Measurements from ENCODE around the gene OCSTAMP. TPM values are rescaled to one million over a fixed set of nuclear protein-coding genes. Genes with fewer than 3 reads are reported as not detected.

OCSTAMP gene
- total and polyA plus RNA-seq, 2 donors (not counting 3 experiments of a cell fraction or from before 2014, with no cell fraction given) = not detected

- H3K9me1 ChIP-seq (replicated peaks; ENCODE audit: control insufficient read depth, extremely low read depth, insufficient read depth, low read length) = no peaks in the 10 kb centered on the region
- CTCF ChIA-PET = no interaction called here
- no peaks in the 10 kb centered on the region for H3K79me2 ChIP-seq (ENCODE audit: control insufficient read depth, insufficient read depth, low read length)
- no TSS peak for BruUV-seq (replicated peaks)
- dilution Hi-C loops (cut with MboI; ENCODE audit: extremely low pct_ligation_motif_present, low sequenced_read_pairs) (no loop called here), intact Hi-C loops (cut with micrococcal nuclease) (no loop called here)
- H3K4me1 ChIP-seq (ENCODE audit: control insufficient read depth, extremely low read depth, insufficient read depth, low read length) = no peaks in the 10 kb centered on the region
- H3K36me3 ChIP-seq (ENCODE audit: control insufficient read depth in 2 of 2, extremely low read depth in 1 of 2, insufficient read depth in 2 of 2, low read length in 2 of 2) = no peaks in the 10 kb centered on the region
- no peak for DNase-seq (ENCODE audit: low read depth, low spot score)
- FAIRE-seq = no peak
- no peak overlapping the region for H3K4me2 ChIP-seq (ENCODE audit: insufficient read depth, low read length)
- H2AFZ ChIP-seq (ENCODE audit: low read depth, low read length) = no peak overlapping the region
- no peak overlapping the region for H3K4me3 ChIP-seq (replicated peaks in 1 of 3; ENCODE audit: insufficient read depth in 1 of 3, low read depth in 1 of 3, low read length in 3 of 3)
- no peak overlapping the region for H3K27ac ChIP-seq (ENCODE audit: insufficient read depth, low read depth, low read length)
- TF ChIP-seq MAX (IDR thresholded peaks at IDR 0.05; ENCODE audit: insufficient read depth, insufficient read length) = no peak
- H3K9me3 ChIP-seq (replicated peaks; ENCODE audit: control insufficient read depth, insufficient read depth, low read length) = no peaks in the 10 kb centered on the region
- POLR2A ChIA-PET = no interaction called here
- no peaks in the 10 kb centered on the region for H4K20me1 ChIP-seq (replicated peaks; ENCODE audit: control insufficient read depth, extremely low read depth, insufficient read depth, low read length)
- no peak overlapping the region for H3K9ac ChIP-seq (replicated peaks; ENCODE audit: extremely low read depth, insufficient read depth, low read length)
- H3K27me3 ChIP-seq (ENCODE audit: control insufficient read depth in 2 of 2, insufficient read depth in 2 of 2, low read length in 2 of 2) = no peaks in the 10 kb centered on the region
Measured at GRCh38 chr20:46543033-46543432, 7.4 kb downstream of the OCSTAMP start.

- Histone ChIP-seq H3K9ac (replicated peaks; ENCODE audit: extremely low read depth, insufficient read depth, low read length) (no peak overlapping the region), H3K36me3 (ENCODE audit: control insufficient read depth in 2 of 2, extremely low read depth in 1 of 2, insufficient read depth in 2 of 2, low read length in 2 of 2) (no peaks in the 10 kb centered on the region), H3K9me1 (replicated peaks; ENCODE audit: control insufficient read depth, extremely low read depth, insufficient read depth, low read length) (no peaks in the 10 kb centered on the region), H3K4me2 (ENCODE audit: insufficient read depth, low read length) (no peak overlapping the region), H3K4me1 (ENCODE audit: control insufficient read depth, extremely low read depth, insufficient read depth, low read length) (no peaks in the 10 kb centered on the region), H4K20me1 (replicated peaks; ENCODE audit: control insufficient read depth, extremely low read depth, insufficient read depth, low read length) (no peaks in the 10 kb centered on the region), H2AFZ (ENCODE audit: low read depth, low read length) (no peak overlapping the region), H3K9me3 (replicated peaks; ENCODE audit: control insufficient read depth, insufficient read depth, low read length) (no peaks in the 10 kb centered on the region), H3K27me3 (ENCODE audit: control insufficient read depth in 2 of 2, insufficient read depth in 2 of 2, low read length in 2 of 2) (no peaks in the 10 kb centered on the region), H3K4me3 (replicated peaks in 1 of 3; ENCODE audit: insufficient read depth in 1 of 3, low read depth in 1 of 3, low read length in 3 of 3) (no peak overlapping the region), H3K27ac (ENCODE audit: insufficient read depth, low read depth, low read length) (no peak overlapping the region), H3K79me2 (ENCODE audit: control insufficient read depth, insufficient read depth, low read length) (no peaks in the 10 kb centered on the region)
- intact Hi-C loops (cut with micrococcal nuclease) (no loop called here), dilution Hi-C loops (cut with MboI; ENCODE audit: extremely low pct_ligation_motif_present, low sequenced_read_pairs) (no loop called here)
- CTCF ChIA-PET = interaction anchor here (1.4 kb wide), 1 partner anchor 10 kb away, joined by 6 read pairs; no protein-coding TSS in a partner anchor
- FAIRE-seq (no peak), DNase-seq (ENCODE audit: low read depth, low spot score) (no peak)
- TF ChIP-seq CTCF (IDR thresholded peaks at IDR 0.05; ENCODE audit: extremely low read depth in 1 of 2, insufficient read depth in 1 of 2, low read depth in 1 of 2, low read length in 2 of 2) (no peak), FOS (IDR thresholded peaks at IDR 0.05; ENCODE audit: borderline replicate concordance, insufficient read depth, low read length) (no peak), EZH2 (IDR thresholded peaks at IDR 0.05; ENCODE audit: borderline replicate concordance, low read depth, low read length, severe bottlenecking) (no peak), JUN (IDR thresholded peaks at IDR 0.05; ENCODE audit: borderline replicate concordance, insufficient read depth, insufficient read length, low read depth) (no peak), MAX (IDR thresholded peaks at IDR 0.05; ENCODE audit: insufficient read depth, insufficient read length) (no peak), GATA2 (IDR thresholded peaks at IDR 0.05; ENCODE audit: insufficient read depth, insufficient read length, low read depth, low read length) (no peak), POLR2AphosphoS5 (IDR thresholded peaks at IDR 0.05; ENCODE audit: insufficient read depth, low read depth, low read length) (no peak), POLR2A (IDR thresholded peaks at IDR 0.05; ENCODE audit: low read depth, low read length) (no peak), MYC (IDR thresholded peaks at IDR 0.05; ENCODE audit: low read depth, low read length) (no peak)
- BruUV-seq (replicated peaks) = no TSS peak
- POLR2A ChIA-PET = no interaction called here
Measured at GRCh38 chr20:46541229-46541935, 9.1 kb downstream of the OCSTAMP start.

All from endothelial cell of umbilical vein (primary cell).